GM15510 (cell line): ENCODE data around the gene SMG6.

ENCODE experiments used
- POLR2A ChIP-seq: IDR thresholded peaks from 3 replicates; pipeline ENCODE4 v1.6.1; 2011; ENCODE audit warnings: borderline replicate concordance; ENCODE audit not compliant: insufficient read length; ENCODE audit errors: extremely low read depth

SMG6 gene

GRCh38 chr17:2076087-2076984 is 227.2 kb downstream of the SMG6 start:
- TF ChIP-seq POLR2A, result no peak

GRCh38 chr17:2075336-2076086 is 228.1 kb downstream of the SMG6 start:
- no peak for TF ChIP-seq POLR2A

- TF ChIP-seq POLR2A, result no peak
These were observed 228.7 kb downstream of the SMG6 start for GRCh38 chr17:2074919-2075318.

- no peak for TF ChIP-seq POLR2A
These were observed 231.9 kb downstream of the SMG6 start for GRCh38 chr17:2071455-2072281.

- no peak for TF ChIP-seq POLR2A
These were observed 232.6 kb downstream of the SMG6 start for GRCh38 chr17:2071024-2071385.

GRCh38 chr17:2070241-2071023 is 233.2 kb downstream of the SMG6 start:
- TF ChIP-seq POLR2A, result no peak

GRCh38 chr17:2068519-2069051 is 235.0 kb downstream of the SMG6 start:
- TF ChIP-seq POLR2A, result no peak

- no peak for TF ChIP-seq POLR2A
These were observed 235.5 kb downstream of the SMG6 start for GRCh38 chr17:2068031-2068518.

GRCh38 chr17:2067608-2068024 is 236.0 kb downstream of the SMG6 start:
- TF ChIP-seq POLR2A, result no peak

GRCh38 chr17:2067048-2067561 is 236.5 kb downstream of the SMG6 start:
- TF ChIP-seq POLR2A, result no peak

- TF ChIP-seq POLR2A, result no peak
These were observed 237.6 kb downstream of the SMG6 start for GRCh38 chr17:2065949-2066400.

GRCh38 chr17:2064980-2065785 is 238.4 kb downstream of the SMG6 start:
- TF ChIP-seq POLR2A, result peak; percentile 17
